Stimulated activated CD4-positive, alpha-beta T cell treated with anti-CD3 and anti-CD28 coated beads, TNF-alpha, amount 100 ng/mL, for 1 hour (primary cell): ENCODE data around the gene CBFB.
"Not testable (repeated sequence)": the region's sequence is repeated elsewhere in the genome, so short reads cannot be mapped to it uniquely, and the experiment has no call there.

Source experiments
- DNase-seq, 3 donors: peaks; one replicate each; pipeline ENCODE4 v3.0.0-alpha.2; 2020; ENCODE audit warnings: low read depth in 3 of 3, low spot score in 1 of 3

Gene CBFB

GRCh38 chr16:67040906-67041305 lies 12.0 kb downstream of the CBFB start:
- DNase-seq = no peak

GRCh38 chr16:67041520-67041919 lies 12.6 kb downstream of the CBFB start:
- DNase-seq = not testable (repeated sequence)

GRCh38 chr16:67043420-67043819 lies 14.5 kb downstream of the CBFB start:
- no peak for DNase-seq

GRCh38 chr16:67050796-67051195 lies 21.8 kb downstream of the CBFB start:
- DNase-seq = no peak

- DNase-seq = no peak
Observed at GRCh38 chr16:67052399-67052798, 23.4 kb downstream of the CBFB start.

GRCh38 chr16:67053767-67054334 lies 24.9 kb downstream of the CBFB start:
- DNase-seq = no peak

- no peak for DNase-seq
Observed at GRCh38 chr16:67054901-67055300, 26.0 kb downstream of the CBFB start.

GRCh38 chr16:67055712-67056487 lies 27.0 kb downstream of the CBFB start:
- DNase-seq = no peak

- DNase-seq = no peak
Observed at GRCh38 chr16:67063008-67063407, 34.1 kb downstream of the CBFB start.

GRCh38 chr16:67068212-67068753 lies 39.3 kb downstream of the CBFB start:
- DNase-seq = no peak

- no peak for DNase-seq
Observed at GRCh38 chr16:67071476-67072048, 42.6 kb downstream of the CBFB start.

GRCh38 chr16:67075331-67075730 lies 46.4 kb downstream of the CBFB start:
- no peak for DNase-seq

GRCh38 chr16:67077871-67078270 lies 48.9 kb downstream of the CBFB start:
- DNase-seq = no peak

GRCh38 chr16:67082100-67082499 lies 53.2 kb downstream of the CBFB start:
- DNase-seq = no peak

- no peak for DNase-seq
Observed at GRCh38 chr16:67082891-67083290, 53.9 kb downstream of the CBFB start.

GRCh38 chr16:67084345-67085028 lies 55.5 kb downstream of the CBFB start:
- no peak for DNase-seq

- DNase-seq = no peak
Observed at GRCh38 chr16:67086822-67087221, 57.9 kb downstream of the CBFB start.

- no peak for DNase-seq
Observed at GRCh38 chr16:67087291-67087690, 58.3 kb downstream of the CBFB start.

- DNase-seq = no peak
Observed at GRCh38 chr16:67087803-67088202, 58.9 kb downstream of the CBFB start.

GRCh38 chr16:67088551-67088950 lies 59.6 kb downstream of the CBFB start:
- no peak for DNase-seq

GRCh38 chr16:67089101-67089500 lies 60.2 kb downstream of the CBFB start:
- no peak for DNase-seq
